Spleen (tissue), 7 donors: ENCODE data around the gene ZNF567.

ENCODE experiments used
- CTCF ChIP-seq, 11 experiments: fragments of 200-600 bp in 7 of 11; fragments of 450-650 bp in 4 of 11; sonication (generic) in 4 of 11; IDR thresholded peaks in 8 of 11; conservative IDR thresholded peaks in 3 of 11; 1 replicate in 7 of 11; 2 replicates in 4 of 11; pipeline versions ENCODE4 v1.4.0 to v1.8.0; 2016 to 2021; ENCODE audit warnings: antibody characterized with exemption in 11 of 11, inconsistent platforms in 4 of 11, mild to moderate bottlenecking in 1 of 11
- POLR2A ChIP-seq, 3 donors: fragments of 450-650 bp; IDR thresholded peaks; one replicate each; pipeline ENCODE4 v1.5.1; 2017; ENCODE audit warnings: antibody characterized with exemption in 3 of 3, mild to moderate bottlenecking in 1 of 3
- POLR2AphosphoS5 ChIP-seq, 3 donors: sonication (generic); formaldehyde crosslinking; IDR thresholded peaks; one replicate each; pipeline ENCODE4 v1.5.1; 2017; ENCODE audit warnings: antibody characterized with exemption in 3 of 3
- donor health status: DM: no; HTN: no; CAD: no; lungs with moderate emphysema.
- donor health status: DM: no; HTN: no; CAD: no.
- donor health status: DM: no; HTN: no; CAD: no.

GRCh38 chr19:36686365-36687213, 823 bp upstream of the ZNF567 start:
- TF ChIP-seq CTCF (IDR thresholded peaks at IDR 0.05 in 8 of 11, conservative IDR thresholded peaks at IDR 0.05 in 3 of 11) (no peak), POLR2A (IDR thresholded peaks at IDR 0.05) (no peak), POLR2AphosphoS5 (IDR thresholded peaks at IDR 0.05) (no peak)
